K562 (cell line): ENCODE results near the gene GTF2H4. TPM values are rescaled to one million over a fixed set of nuclear protein-coding genes. Genes with fewer than 3 reads are reported as not detected.
A peak's percentile ranks its signal among the peaks of the same experiment; 100 is the strongest.

Source experiments
- CBFB ChIP-seq: sonication (generic); formaldehyde crosslinking; IDR thresholded peaks from 2 replicates; pipeline ENCODE4 v1.4.0; 2020; ENCODE audit warnings: mild to moderate bottlenecking, missing genetic modification reagents
- CBX1 ChIP-seq: sonication (generic); IDR thresholded peaks from 2 replicates; pipeline ENCODE4 v1.6.1; 2016; ENCODE audit warnings: antibody characterized with exemption, low read depth, mild to moderate bottlenecking
- CC2D1A ChIP-seq: fragments of 450-650 bp; IDR thresholded peaks from 2 replicates; pipeline ENCODE4 v1.6.1; 2017; ENCODE audit warnings: mild to moderate bottlenecking
- CREB1 ChIP-seq, 2 experiments: sonication (generic) in 1 of 2; formaldehyde crosslinking in 1 of 2; IDR thresholded peaks; 2 replicates each; pipeline versions ENCODE4 v1.6.1 to v1.8.0; 2012 to 2022; ENCODE audit warnings: inconsistent platforms in 1 of 2, mild to moderate bottlenecking in 1 of 2, missing genetic modification reagents in 1 of 2, moderate library complexity in 1 of 2
- E2F1 ChIP-seq: sonication (generic); formaldehyde crosslinking; IDR thresholded peaks from 2 replicates; pipeline ENCODE4 v1.8.1; 2023; ENCODE audit warnings: mild to moderate bottlenecking, missing genetic modification reagents, moderate library complexity
- E2F8 ChIP-seq: fragments of 450-650 bp; IDR thresholded peaks from 2 replicates; pipeline ENCODE4 v1.7.1; 2018; ENCODE audit warnings: mild to moderate bottlenecking, low read depth; ENCODE audit not compliant: partially characterized antibody
- KAT2B ChIP-seq: IDR thresholded peaks from one replicate; pipeline ENCODE4 v1.6.1; 2012; ENCODE audit warnings: low read depth, mild to moderate bottlenecking, control low read depth, inconsistent platforms, low read length, moderate library complexity
- KLF1 ChIP-seq: fragments of 450-650 bp; IDR thresholded peaks from 2 replicates; pipeline ENCODE4 v1.6.1; 2016; ENCODE audit warnings: missing genetic modification characterization, missing compliant biosample characterization
- KLF6 ChIP-seq: fragments of 250-450 bp; sonication (Bioruptor Pico); IDR thresholded peaks from 2 replicates; pipeline ENCODE4 v1.4.0; 2020; ENCODE audit warnings: mild to moderate bottlenecking, moderate library complexity, borderline replicate concordance
- MITF ChIP-seq: IDR thresholded peaks from 2 replicates; pipeline ENCODE4 v1.6.1; 2014; ENCODE audit warnings: antibody characterized with exemption
- MTF1 ChIP-seq: fragments of 250-450 bp; sonication (Bioruptor Pico); IDR thresholded peaks from 2 replicates; pipeline ENCODE4 v1.9.0; 2021; ENCODE audit warnings: moderate library complexity, mild to moderate bottlenecking, inconsistent platforms, borderline replicate concordance
- NFE2 ChIP-seq: IDR thresholded peaks from 2 replicates; pipeline ENCODE4 v1.6.1; 2014; ENCODE audit warnings: antibody characterized with exemption, low read depth
- NFIC ChIP-seq: fragments of 450-650 bp; IDR thresholded peaks from 2 replicates; pipeline ENCODE4 v1.6.1; 2017; ENCODE audit warnings: mild to moderate bottlenecking, inconsistent platforms
- NFYB ChIP-seq: IDR thresholded peaks from 2 replicates; pipeline ENCODE4 v1.6.1; 2011; ENCODE audit warnings: mild to moderate bottlenecking, moderate library complexity; ENCODE audit not compliant: insufficient read length; ENCODE audit errors: extremely low read depth
- ZHX1 ChIP-seq: fragments of 150-350 bp; conservative IDR thresholded peaks from 2 replicates; pipeline ENCODE4 v1.6.1; 2014; ENCODE audit warnings: low read length
- ZNF507 ChIP-seq: conservative IDR thresholded peaks from 2 replicates; pipeline ENCODE4 v1.6.1; 2017; ENCODE audit warnings: missing genetic modification characterization, missing compliant biosample characterization
- ZNF511 ChIP-seq: sonication (generic); formaldehyde crosslinking; IDR thresholded peaks from 2 replicates; pipeline ENCODE4 v1.8.0; 2022; ENCODE audit warnings: mild to moderate bottlenecking, missing genetic modification reagents
- ZNF764 ChIP-seq: fragments of 250-450 bp; sonication (Bioruptor Pico); IDR thresholded peaks from 2 replicates; pipeline ENCODE4 v1.4.0; 2020; ENCODE audit warnings: low read depth, mild to moderate bottlenecking, moderate library complexity
- polyA plus RNA-seq, 8 experiments: library from polyadenylated mRNA; depleted of rRNA in 4 of 8; stranded (reverse) in 5 of 8; unstranded in 3 of 8; fragments of >200 nt; fragmentation: Nextera tagmentation in 2 of 8; fragmentation: Illumina TruSeq in 1 of 8; extraction: Ambion mirVana in 2 of 8; extraction: Trizol in 1 of 8; gene quantifications; 2 replicates each; pipeline versions ENCODE4 v1.2.1 to v1.2.3, GENCODE V29; 2011 to 2014; ENCODE audit warnings: inconsistent platforms in 1 of 8, missing spikeins in 1 of 8
- total RNA-seq, 7 experiments: library from RNA; depleted of rRNA in 6 of 7; stranded (reverse); fragments of >200 nt in 6 of 7; fragmentation: Illumina TruSeq in 2 of 7; extraction: Trizol in 2 of 7; gene quantifications; 2 replicates each; pipeline versions ENCODE4 v1.2.1 to v1.2.3, GENCODE V29; 2011 to 2021; ENCODE audit warnings: low replicate concordance in 1 of 7

GTF2H4 gene
- total and polyA plus RNA-seq, 9 of the 15 experiments (the other 6 are each of a cell fraction or from before 2014, with no cell fraction given) = 3.6 to 86.1 (median 39.6) TPM

DNA sequence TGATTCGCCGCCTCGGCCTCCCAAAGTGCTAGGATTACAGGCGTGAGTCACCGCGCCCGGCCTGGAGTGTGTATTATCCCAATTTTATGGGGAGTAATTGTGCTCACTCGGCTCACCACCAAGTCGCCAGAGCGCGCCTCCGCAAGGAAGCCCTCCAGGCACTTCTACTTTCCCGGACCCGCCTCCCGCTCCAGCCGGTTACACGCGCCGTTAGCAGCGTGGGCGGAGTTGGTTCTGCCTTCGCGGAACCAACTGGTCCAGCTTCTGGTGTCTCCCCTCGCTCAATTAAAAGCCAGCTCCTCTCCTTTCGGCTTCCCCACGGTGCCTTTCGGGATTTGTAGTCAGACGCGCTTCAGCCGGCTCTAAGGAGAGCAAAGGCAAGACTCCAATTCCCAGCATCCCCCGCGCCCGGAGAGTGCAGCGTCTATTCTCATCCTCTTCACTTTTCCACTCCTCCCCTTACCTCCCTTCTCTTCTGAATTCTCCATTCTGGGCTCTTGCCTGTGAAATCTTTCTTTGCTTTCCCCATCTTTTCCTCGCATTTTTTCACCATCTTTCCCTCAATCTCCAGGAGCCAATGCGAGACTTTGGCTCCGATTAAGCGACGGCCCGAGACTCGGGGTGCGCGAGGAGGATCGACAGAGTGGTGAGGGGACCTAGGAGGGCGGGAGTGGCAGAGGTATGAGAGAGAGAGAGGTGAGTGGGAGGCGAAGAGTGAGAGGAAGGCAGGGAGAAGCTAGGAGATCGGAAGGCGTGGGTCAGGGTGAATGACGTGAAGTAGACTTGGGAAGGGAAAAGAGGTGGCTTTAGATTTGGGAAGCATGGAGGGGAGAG is at the start of gene GTF2H4 (continued):
- TF ChIP-seq MITF (peak; percentile 44; the same call in 1 of the 2 replicates), NFE2 (0 out of 2 replicates have a peak, but pooled peaks have one; percentile 3), CBFB (peak; percentile 74; the same call in 1 of the 2 replicates), KLF1 (tag) (peak; percentile 27), ZHX1 (no peak), ZNF507 (tag) (no peak), KLF6 (peak; percentile 91; the same call in 1 of the 2 replicates), E2F8 (peak; percentile 87), MTF1 (CRISPR knock-in tag) (no peak), ZNF511 (CRISPR knock-in tag) (peak; percentile 77; the same call in 1 of the 2 replicates), NFIC (no peak; the same call in none of the 2 replicates), CREB1 (IDR thresholded peaks at IDR 0.05) (peak; percentile 71), CREB1 (CRISPR knock-in tag; IDR thresholded peaks at IDR 0.05) (no peak; the same call in 1 of the 2 replicates), ZNF764 (CRISPR knock-in tag) (peak; percentile 81), E2F1 (peak; percentile 75; the same call in 1 of the 2 replicates), NFYB (no peak), KAT2B (no peak), CBX1 (peak; percentile 98), CC2D1A (peak; percentile 90)
